ENCODE results near the gene DIP2B.
"Not testable (repeated sequence)": the region's sequence is repeated elsewhere in the genome, so short reads cannot be mapped to it uniquely, and the experiment has no call there.

Gene DIP2B

GRCh38 chr12:50556273-50556672 lies 51.5 kb downstream of the DIP2B start:
- no peak overlapping the region for H3K4me3 ChIP-seq (ENCODE audit: control insufficient read depth, low read depth, low read length)
- no peak for DNase-seq (ENCODE audit: low read depth)
- TF ChIP-seq CTCF (IDR thresholded peaks at IDR 0.05; ENCODE audit: control insufficient read depth, insufficient read depth, low read depth, low read length, missing control alignments), result no peak

- DNase-seq (ENCODE audit: low read depth); H3K4me3 ChIP-seq (ENCODE audit: control insufficient read depth, low read depth, low read length): not testable (repeated sequence)
These were observed 52.0 kb downstream of the DIP2B start for GRCh38 chr12:50556796-50557195.

GRCh38 chr12:50557421-50557820 lies 52.6 kb downstream of the DIP2B start:
- no peak for DNase-seq (ENCODE audit: low read depth)
- no peak overlapping the region for H3K4me3 ChIP-seq (ENCODE audit: control insufficient read depth, low read depth, low read length)
- TF ChIP-seq CTCF (IDR thresholded peaks at IDR 0.05; ENCODE audit: control insufficient read depth, insufficient read depth, low read depth, low read length, missing control alignments), result no peak

GRCh38 chr12:50558970-50559369 lies 54.2 kb downstream of the DIP2B start:
- TF ChIP-seq CTCF (IDR thresholded peaks at IDR 0.05; ENCODE audit: control insufficient read depth, insufficient read depth, low read depth, low read length, missing control alignments), result no peak
- no peak overlapping the region for H3K4me3 ChIP-seq (ENCODE audit: control insufficient read depth, low read depth, low read length)
- no peak for DNase-seq (ENCODE audit: low read depth)

- no peak overlapping the region for H3K4me3 ChIP-seq (ENCODE audit: control insufficient read depth, low read depth, low read length)
- DNase-seq (ENCODE audit: low read depth), result no peak
- no peak for TF ChIP-seq CTCF (IDR thresholded peaks at IDR 0.05; ENCODE audit: control insufficient read depth, insufficient read depth, low read depth, low read length, missing control alignments)
These were observed 58.0 kb downstream of the DIP2B start for GRCh38 chr12:50562520-50563433.

GRCh38 chr12:50563434-50563787 lies 58.6 kb downstream of the DIP2B start:
- no peak for TF ChIP-seq CTCF (IDR thresholded peaks at IDR 0.05; ENCODE audit: control insufficient read depth, insufficient read depth, low read depth, low read length, missing control alignments)
- H3K4me3 ChIP-seq (ENCODE audit: control insufficient read depth, low read depth, low read length), result no peak overlapping the region
- DNase-seq (ENCODE audit: low read depth), result no peak

- TF ChIP-seq CTCF (IDR thresholded peaks at IDR 0.05; ENCODE audit: control insufficient read depth, insufficient read depth, low read depth, low read length, missing control alignments), result no peak
- no peak for DNase-seq (ENCODE audit: low read depth)
These were observed 59.6 kb downstream of the DIP2B start for GRCh38 chr12:50564237-50564947.

More at GRCh38 chr12:50564237-50564947, 59.6 kb downstream of the DIP2B start:
- no peak overlapping the region for H3K4me3 ChIP-seq (ENCODE audit: control insufficient read depth, low read depth, low read length)

All from AG09309 (cell line).